WTC11 (cell line): ENCODE measurements around the gene ZSWIM4. TPM values are rescaled to one million over a fixed set of nuclear protein-coding genes. Genes with fewer than 3 reads are reported as not detected.

ENCODE experiments used
- ATAC-seq: fragments of 200-7000 bp; cut with Tn5 transposase; 2 replicates; pipeline ENCODE4 v1.10.0; 2021; ENCODE audit warnings: mild to moderate bottlenecking, moderate library complexity
- CTCF ChIA-PET: fragments of 300-600 bp; sonication (Branson Sonifier 250); formaldehyde crosslinking; loops from one replicate; lab custom pipeline; 2021; ENCODE audit warnings: antibody characterized with exemption; lab: Charles Lee
- POLR2A ChIA-PET: fragments of 350-600 bp; sonication (Branson Sonifier 250); formaldehyde crosslinking; loops from one replicate; lab custom pipeline; 2021; ENCODE audit warnings: antibody characterized with exemption; lab: Charles Lee
- DNase-seq: peaks from one replicate; pipeline ENCODE4 v3.0.0; 2021; ENCODE audit warnings: low spot score
- H3K27ac Mint-ChIP-seq: 2 replicates; pipeline ENCODE4 v1.8.0; 2021; ENCODE audit warnings: mixed read lengths
- H3K27me3 Mint-ChIP-seq: 2 replicates; pipeline ENCODE4 v1.8.0; 2021; ENCODE audit warnings: low read depth, mild to moderate bottlenecking, moderate library complexity, mixed read lengths
- H3K36me3 Mint-ChIP-seq: 2 replicates; pipeline ENCODE4 v1.8.0; 2021; ENCODE audit warnings: mixed read lengths
- H3K4me1 Mint-ChIP-seq: 2 replicates; pipeline ENCODE4 v1.8.0; 2022; ENCODE audit warnings: mixed read lengths
- H3K4me3 Mint-ChIP-seq: 2 replicates; pipeline ENCODE4 v1.8.0; 2021; ENCODE audit warnings: mild to moderate bottlenecking, moderate library complexity, mixed read lengths
- H3K9me3 Mint-ChIP-seq: 2 replicates; pipeline ENCODE4 v1.8.0; 2021; ENCODE audit warnings: mixed read lengths
- ARID4B ChIP-seq: sonication (generic); formaldehyde crosslinking; IDR thresholded peaks from 2 replicates; pipeline ENCODE4 v1.8.0; 2023; ENCODE audit warnings: missing genetic modification reagents, mild to moderate bottlenecking, borderline replicate concordance
- CBFB ChIP-seq: sonication (generic); formaldehyde crosslinking; IDR thresholded peaks from 2 replicates; pipeline ENCODE4 v1.8.1; 2022; ENCODE audit warnings: mild to moderate bottlenecking, low read depth, missing genetic modification reagents
- FOXP1 ChIP-seq: sonication (generic); formaldehyde crosslinking; IDR thresholded peaks from 2 replicates; pipeline ENCODE4 v1.8.0; 2022; ENCODE audit warnings: missing genetic modification reagents, mild to moderate bottlenecking, moderate library complexity, borderline replicate concordance
- IRF2 ChIP-seq: sonication (generic); formaldehyde crosslinking; IDR thresholded peaks from 2 replicates; pipeline ENCODE4 v1.8.0; 2022; ENCODE audit warnings: low read depth, missing genetic modification reagents, borderline replicate concordance
- SMAD3 ChIP-seq: sonication (generic); formaldehyde crosslinking; IDR thresholded peaks from 2 replicates; pipeline ENCODE4 v1.8.0; 2022; ENCODE audit warnings: missing genetic modification reagents, mild to moderate bottlenecking, borderline replicate concordance
- ZNF138 ChIP-seq: sonication (generic); formaldehyde crosslinking; conservative IDR thresholded peaks from 2 replicates; pipeline ENCODE4 v1.8.1; 2022; ENCODE audit warnings: mild to moderate bottlenecking, moderate library complexity, missing genetic modification reagents
- ZNF219 ChIP-seq: sonication (generic); formaldehyde crosslinking; IDR thresholded peaks from 2 replicates; pipeline ENCODE4 v1.8.0; 2023; ENCODE audit warnings: missing genetic modification reagents, mild to moderate bottlenecking, borderline replicate concordance
- ZNF232 ChIP-seq: sonication (generic); formaldehyde crosslinking; IDR thresholded peaks from 2 replicates; pipeline ENCODE4 v1.8.0; 2022; ENCODE audit warnings: mild to moderate bottlenecking, missing genetic modification reagents
- ZNF532 ChIP-seq: fragments of 250-450 bp; sonication (Bioruptor Pico); IDR thresholded peaks from 2 replicates; pipeline ENCODE4 v1.9.0; 2021; ENCODE audit warnings: mild to moderate bottlenecking, borderline replicate concordance
- total RNA-seq: library from RNA; stranded (reverse); gene quantifications from 3 replicates; pipeline ENCODE4 v1.2.3, GENCODE V29; 2021
- TF ChIP-seq, protein P1 (sequence below): fragments of 200-600 bp; IDR thresholded peaks from 2 replicates; pipeline ENCODE4 v1.8.0; 2022; ENCODE audit warnings: antibody characterized with exemption
- TF ChIP-seq, protein P2 (sequence below): sonication (generic); formaldehyde crosslinking; IDR thresholded peaks from 2 replicates; pipeline ENCODE4 v1.8.0; 2022; ENCODE audit warnings: mild to moderate bottlenecking, missing genetic modification reagents
- TF ChIP-seq, protein P3 (sequence below): sonication (generic); formaldehyde crosslinking; IDR thresholded peaks from 2 replicates; pipeline ENCODE4 v1.8.1; 2023; ENCODE audit warnings: mild to moderate bottlenecking, moderate library complexity, missing genetic modification reagents
- TF ChIP-seq, protein P4 (sequence below): sonication (generic); formaldehyde crosslinking; IDR thresholded peaks from 2 replicates; pipeline ENCODE4 v1.8.1; 2022; ENCODE audit warnings: low read depth, mild to moderate bottlenecking, moderate library complexity, missing genetic modification reagents, borderline replicate concordance
- TF ChIP-seq, protein P5 (sequence below): fragments of 250-450 bp; sonication (Bioruptor Pico); IDR thresholded peaks from 2 replicates; pipeline ENCODE4 v1.9.0; 2021; ENCODE audit warnings: mild to moderate bottlenecking

ZSWIM4 gene
- total RNA-seq, 1 experiment from 2014 or later = 33.4 TPM

DNA sequence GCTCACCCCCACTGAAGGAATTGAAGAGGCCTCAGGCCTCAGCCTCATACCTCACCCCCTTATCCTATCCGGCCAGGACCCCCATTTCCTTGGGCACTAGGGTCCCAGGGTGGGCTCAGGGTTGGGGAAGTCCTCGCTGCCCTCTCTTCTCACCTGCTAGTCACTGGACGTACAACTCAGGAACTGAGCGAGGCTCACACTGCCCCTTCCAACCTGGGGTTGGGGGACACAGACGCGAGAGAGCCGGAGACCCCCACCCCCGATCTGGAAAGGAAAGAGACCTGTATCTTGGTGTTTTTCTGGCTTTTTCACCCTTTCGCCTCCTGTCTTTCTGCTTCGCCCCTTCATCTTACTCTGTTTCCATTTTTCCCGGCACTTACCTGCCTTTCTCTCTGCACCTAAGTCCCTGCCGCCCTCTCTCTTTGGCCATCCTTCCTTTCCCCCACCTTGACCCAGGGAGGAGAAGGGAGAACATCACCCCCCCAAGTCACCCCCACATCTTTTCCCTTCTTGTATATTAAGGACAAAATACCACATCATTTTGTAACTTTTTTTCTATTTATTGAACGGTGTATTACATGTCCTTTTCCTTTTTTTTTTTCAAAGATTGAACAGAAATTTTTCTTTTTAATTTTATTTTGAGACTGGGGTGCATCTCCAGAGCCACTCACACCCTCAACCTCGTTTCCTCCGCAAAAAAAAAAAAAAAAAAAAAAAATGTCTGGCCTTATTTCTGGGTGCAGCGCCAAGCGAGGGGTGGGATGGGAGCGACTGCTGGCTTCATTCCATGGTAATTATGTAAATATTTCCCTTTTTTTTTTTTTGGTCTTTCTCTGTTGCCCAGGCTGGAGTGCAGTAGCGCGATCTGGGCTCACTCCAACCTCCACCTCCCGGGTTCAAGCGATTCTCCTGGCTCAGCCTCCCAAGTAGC is 36.6 kb downstream of the ZSWIM4 start (continued):
- no peak for TF ChIP-seq ZNF138 (CRISPR knock-in tag)
- no peak for TF ChIP-seq ZNF532 (CRISPR knock-in tag)
- TF ChIP-seq IRF2 (CRISPR knock-in tag) = no peak
- TF ChIP-seq CBFB (CRISPR knock-in tag) = no peak

DNA sequence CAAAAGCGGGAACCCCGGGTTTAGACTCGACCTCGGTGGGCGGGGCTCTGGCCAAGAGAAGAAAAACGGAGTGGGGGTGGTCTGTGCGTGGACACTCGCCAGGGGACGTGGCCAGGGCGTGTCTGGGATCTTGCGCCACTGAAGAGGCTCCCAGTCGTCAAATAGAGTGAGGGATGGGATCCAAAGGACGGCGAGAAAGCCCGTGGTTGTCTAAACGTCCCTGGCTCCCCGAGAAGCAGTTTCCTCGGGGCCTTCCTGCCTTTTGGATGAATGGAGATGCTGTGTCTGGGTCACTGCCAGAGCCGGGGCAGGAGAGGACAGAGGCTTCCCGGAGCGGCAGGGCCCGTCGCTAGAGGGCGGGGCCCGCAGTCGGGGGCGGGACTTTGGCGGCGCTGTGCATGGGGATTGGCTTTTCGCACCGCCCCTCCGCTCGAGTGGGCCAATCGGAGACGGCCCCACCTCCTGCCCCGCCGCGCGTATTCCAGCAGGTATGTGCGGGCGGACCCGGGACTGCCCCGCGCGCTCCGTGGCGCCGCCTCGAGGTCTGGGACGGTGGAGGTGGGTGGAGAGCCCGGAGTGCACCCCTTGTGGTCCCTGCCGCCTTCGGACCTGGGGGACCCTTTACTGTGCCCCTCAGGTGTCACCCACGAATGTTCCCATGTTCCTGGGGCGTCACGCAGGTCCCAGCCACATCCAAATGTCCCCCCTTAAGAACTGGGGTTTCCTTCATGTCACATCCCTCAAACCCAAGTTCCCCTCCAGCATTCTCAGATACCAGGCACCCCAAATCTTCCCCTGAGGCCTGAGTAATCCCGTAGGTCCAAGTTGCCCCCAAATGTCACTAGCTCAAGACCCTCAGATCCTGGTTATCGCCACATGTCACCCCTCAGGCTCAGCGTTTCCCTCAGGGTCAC is 38.3 kb downstream of the ZSWIM4 start:
- peak overlapping the region; percentile 84 for H3K27ac Mint-ChIP-seq
- H3K4me1 Mint-ChIP-seq = peaks cover 12% of the 10 kb centered on the region
- ChIA-PET CTCF (interaction anchor here (0.8 to 3.1 kb wide), 6 partner anchors 8 to 49 kb away, joined by 3 to 17 read pairs (median 5); no protein-coding TSS in a partner anchor), POLR2A (no interaction called here)
- no peaks in the 10 kb centered on the region for H3K9me3 Mint-ChIP-seq
- H3K27me3 Mint-ChIP-seq = no peaks in the 10 kb centered on the region
- H3K4me3 Mint-ChIP-seq = peak overlapping the region; percentile 81
- H3K36me3 Mint-ChIP-seq = peaks cover 9% of the 10 kb centered on the region
- peak; percentile 99 for DNase-seq
- ATAC-seq = peak; percentile 96
- TF ChIP-seq, protein P1, sequence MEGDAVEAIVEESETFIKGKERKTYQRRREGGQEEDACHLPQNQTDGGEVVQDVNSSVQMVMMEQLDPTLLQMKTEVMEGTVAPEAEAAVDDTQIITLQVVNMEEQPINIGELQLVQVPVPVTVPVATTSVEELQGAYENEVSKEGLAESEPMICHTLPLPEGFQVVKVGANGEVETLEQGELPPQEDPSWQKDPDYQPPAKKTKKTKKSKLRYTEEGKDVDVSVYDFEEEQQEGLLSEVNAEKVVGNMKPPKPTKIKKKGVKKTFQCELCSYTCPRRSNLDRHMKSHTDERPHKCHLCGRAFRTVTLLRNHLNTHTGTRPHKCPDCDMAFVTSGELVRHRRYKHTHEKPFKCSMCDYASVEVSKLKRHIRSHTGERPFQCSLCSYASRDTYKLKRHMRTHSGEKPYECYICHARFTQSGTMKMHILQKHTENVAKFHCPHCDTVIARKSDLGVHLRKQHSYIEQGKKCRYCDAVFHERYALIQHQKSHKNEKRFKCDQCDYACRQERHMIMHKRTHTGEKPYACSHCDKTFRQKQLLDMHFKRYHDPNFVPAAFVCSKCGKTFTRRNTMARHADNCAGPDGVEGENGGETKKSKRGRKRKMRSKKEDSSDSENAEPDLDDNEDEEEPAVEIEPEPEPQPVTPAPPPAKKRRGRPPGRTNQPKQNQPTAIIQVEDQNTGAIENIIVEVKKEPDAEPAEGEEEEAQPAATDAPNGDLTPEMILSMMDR = peak; percentile 22; the same call in 1 of the 2 replicates
- TF ChIP-seq, protein P2, sequence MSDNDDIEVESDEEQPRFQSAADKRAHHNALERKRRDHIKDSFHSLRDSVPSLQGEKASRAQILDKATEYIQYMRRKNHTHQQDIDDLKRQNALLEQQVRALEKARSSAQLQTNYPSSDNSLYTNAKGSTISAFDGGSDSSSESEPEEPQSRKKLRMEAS (CRISPR knock-in tag) = 0 out of 2 replicates have a peak, but pooled peaks have one; percentile 21
- TF ChIP-seq, protein P3, sequence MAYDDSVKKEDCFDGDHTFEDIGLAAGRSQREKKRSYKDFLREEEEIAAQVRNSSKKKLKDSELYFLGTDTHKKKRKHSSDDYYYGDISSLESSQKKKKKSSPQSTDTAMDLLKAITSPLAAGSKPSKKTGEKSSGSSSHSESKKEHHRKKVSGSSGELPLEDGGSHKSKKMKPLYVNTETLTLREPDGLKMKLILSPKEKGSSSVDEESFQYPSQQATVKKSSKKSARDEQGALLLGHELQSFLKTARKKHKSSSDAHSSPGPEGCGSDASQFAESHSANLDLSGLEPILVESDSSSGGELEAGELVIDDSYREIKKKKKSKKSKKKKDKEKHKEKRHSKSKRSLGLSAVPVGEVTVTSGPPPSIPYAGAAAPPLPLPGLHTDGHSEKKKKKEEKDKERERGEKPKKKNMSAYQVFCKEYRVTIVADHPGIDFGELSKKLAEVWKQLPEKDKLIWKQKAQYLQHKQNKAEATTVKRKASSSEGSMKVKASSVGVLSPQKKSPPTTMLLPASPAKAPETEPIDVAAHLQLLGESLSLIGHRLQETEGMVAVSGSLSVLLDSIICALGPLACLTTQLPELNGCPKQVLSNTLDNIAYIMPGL (CRISPR knock-in tag) = 0 out of 2 replicates have a peak, but pooled peaks have one; percentile 17
- TF ChIP-seq SMAD3 (CRISPR knock-in tag) = no peak
- TF ChIP-seq, protein P4, sequence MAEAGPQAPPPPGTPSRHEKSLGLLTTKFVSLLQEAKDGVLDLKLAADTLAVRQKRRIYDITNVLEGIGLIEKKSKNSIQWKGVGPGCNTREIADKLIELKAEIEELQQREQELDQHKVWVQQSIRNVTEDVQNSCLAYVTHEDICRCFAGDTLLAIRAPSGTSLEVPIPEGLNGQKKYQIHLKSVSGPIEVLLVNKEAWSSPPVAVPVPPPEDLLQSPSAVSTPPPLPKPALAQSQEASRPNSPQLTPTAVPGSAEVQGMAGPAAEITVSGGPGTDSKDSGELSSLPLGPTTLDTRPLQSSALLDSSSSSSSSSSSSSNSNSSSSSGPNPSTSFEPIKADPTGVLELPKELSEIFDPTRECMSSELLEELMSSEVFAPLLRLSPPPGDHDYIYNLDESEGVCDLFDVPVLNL (CRISPR knock-in tag) = no peak
- no peak for TF ChIP-seq FOXP1 (CRISPR knock-in tag)
- no peak for TF ChIP-seq ZNF232 (CRISPR knock-in tag)
- TF ChIP-seq, protein P5, sequence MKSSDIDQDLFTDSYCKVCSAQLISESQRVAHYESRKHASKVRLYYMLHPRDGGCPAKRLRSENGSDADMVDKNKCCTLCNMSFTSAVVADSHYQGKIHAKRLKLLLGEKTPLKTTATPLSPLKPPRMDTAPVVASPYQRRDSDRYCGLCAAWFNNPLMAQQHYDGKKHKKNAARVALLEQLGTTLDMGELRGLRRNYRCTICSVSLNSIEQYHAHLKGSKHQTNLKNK (CRISPR knock-in tag) = no peak
- no peak for TF ChIP-seq ZNF219 (CRISPR knock-in tag)
- no peak for TF ChIP-seq ARID4B
